ENCODE measurements around the gene GARIN5B. TPM values are rescaled to one million over a fixed set of nuclear protein-coding genes. Genes with fewer than 3 reads are reported as not detected.

Gene GARIN5B
- total and polyA plus RNA-seq, 2 of the 13 experiments (the other 11 are each of a cell fraction or from before 2014, with no cell fraction given): not detected

GRCh38 chr19:55339105-55339888 is 23.8 kb downstream of the GARIN5B start, which contains the start of gene KMT5C (continued):
- TF ChIP-seq ASH2L (IDR thresholded peaks at IDR 0.05; ENCODE audit: insufficient read length, low read depth, low read length) (peak; percentile 49), RNF2 (conservative IDR thresholded peaks at IDR 0.05; ENCODE audit: low read depth) (no peak), KDM3A (CRISPR knock-in tag; IDR thresholded peaks at IDR 0.05; ENCODE audit: low read depth) (0 out of 2 replicates have a peak, but pooled peaks have one; percentile 41), ZBTB25 (CRISPR knock-in tag; IDR thresholded peaks at IDR 0.05) (peak; percentile 44; the same call in 1 of the 2 replicates), STAG1 (CRISPR knock-in tag; IDR thresholded peaks at IDR 0.05) (no peak), PLSCR1 (CRISPR knock-in tag; IDR thresholded peaks at IDR 0.05; ENCODE audit: borderline replicate concordance) (no peak), CERS6 (CRISPR knock-in tag; IDR thresholded peaks at IDR 0.05) (no peak), AGO2 (optimal IDR thresholded peaks at IDR 0.05; ENCODE audit: low read depth, low read length) (no peak), YY1 (IDR thresholded peaks at IDR 0.05; ENCODE audit: insufficient read depth, insufficient replicate concordance, low read depth, low read length) (peak; percentile 9), ZBTB7B (CRISPR knock-in tag; IDR thresholded peaks at IDR 0.05) (no peak), CSRNP1 (CRISPR knock-in tag; IDR thresholded peaks at IDR 0.05) (0 out of 2 replicates have a peak, but pooled peaks have one; percentile 31), NFIC (IDR thresholded peaks at IDR 0.05; ENCODE audit: low read length) (no peak), ZBTB4 (CRISPR knock-in tag; IDR thresholded peaks at IDR 0.05; ENCODE audit: borderline replicate concordance) (no peak), NR2F2 (IDR thresholded peaks at IDR 0.05; ENCODE audit: borderline replicate concordance, low read depth) (no peak), FOXA1 (IDR thresholded peaks at IDR 0.05) (no peak), FOXA1 (CRISPR knock-in tag; IDR thresholded peaks at IDR 0.05) (peak; percentile 47), MBD4 (IDR thresholded peaks at IDR 0.05; ENCODE audit: borderline replicate concordance, low read length) (no peak), GABPA (IDR thresholded peaks at IDR 0.05; ENCODE audit: low read depth, low read length) (peak; percentile 25; the same call in 1 of the 2 replicates), GABPA (CRISPR knock-in tag; IDR thresholded peaks at IDR 0.05; ENCODE audit: low read depth) (no peak), TFDP2 (CRISPR knock-in tag; IDR thresholded peaks at IDR 0.05) (peak; percentile 84)
